Uterus (tissue), 4 donors: ENCODE results near the gene TRAF5. TPM values are rescaled to one million over a fixed set of nuclear protein-coding genes. Genes with fewer than 3 reads are reported as not detected.

Experiments
- DNase-seq, 2 donors: peaks; one replicate each; pipeline ENCODE4 v3.0.0-alpha.2; 2019 to 2020
- H3K27ac ChIP-seq, 2 donors: fragments of 200-600 bp; sonication (generic); 1 replicate in 1 of 2; 2 replicates in 1 of 2; pipeline ENCODE4 v1.5.1; 2016 to 2018
- H3K27me3 ChIP-seq, 2 donors: fragments of 200-600 bp; sonication (generic); one replicate each; pipeline ENCODE4 v1.5.1; 2018 to 2019; ENCODE audit warnings: control low read depth in 1 of 2
- H3K36me3 ChIP-seq, 2 donors: fragments of 200-600 bp; sonication (generic); one replicate each; pipeline ENCODE4 v1.5.1; 2019; ENCODE audit warnings: control low read depth in 1 of 2
- H3K4me1 ChIP-seq, 2 donors: fragments of 200-600 bp; sonication (generic); one replicate each; pipeline ENCODE4 v1.5.1; 2018 to 2019; ENCODE audit warnings: control low read depth in 1 of 2
- H3K4me3 ChIP-seq, 2 donors: fragments of 200-600 bp; sonication (generic); 1 replicate in 1 of 2; 2 replicates in 1 of 2; pipeline ENCODE4 v1.5.1; 2018 to 2019; ENCODE audit warnings: mild to moderate bottlenecking in 1 of 2
- H3K9me3 ChIP-seq, 2 donors: fragments of 200-600 bp; sonication (generic); one replicate each; pipeline ENCODE4 v1.5.1; 2019; ENCODE audit warnings: control low read depth in 1 of 2
- CTCF ChIP-seq, 4 experiments: fragments of 200-600 bp in 2 of 4; fragments of 450-650 bp in 2 of 4; sonication (generic) in 2 of 4; IDR thresholded peaks; one replicate each; pipeline ENCODE4 v1.5.1; 2016 to 2019; ENCODE audit warnings: antibody characterized with exemption in 4 of 4, mild to moderate bottlenecking in 2 of 4, moderate library complexity in 1 of 4
- POLR2A ChIP-seq, 2 donors: fragments of 450-650 bp; IDR thresholded peaks; one replicate each; pipeline ENCODE4 v1.6.1; 2016; ENCODE audit warnings: antibody characterized with exemption in 2 of 2, mild to moderate bottlenecking in 1 of 2, moderate library complexity in 1 of 2
- intact Hi-C: fragments of 100-400 bp; cut with DNase I; formaldehyde crosslinking; loops from one replicate; pipeline ENCODE4 v1.15.1; 2023; ENCODE audit warnings: low total_unique reads
- total RNA-seq, 4 donors: library from RNA; depleted of rRNA in 3 of 4; stranded (reverse); fragments of >200 nt in 3 of 4; gene quantifications; one replicate each; pipeline versions ENCODE4 v1.1.0 to v1.2.4, GENCODE V29; 2014 to 2023
- donor health status: DM: yes; HTN: yes; CAD: no.

The TRAF5 gene
- total RNA-seq, 4 donors from 2014 or later: 17.1 to 98.6 (median 53.3) TPM

DNA sequence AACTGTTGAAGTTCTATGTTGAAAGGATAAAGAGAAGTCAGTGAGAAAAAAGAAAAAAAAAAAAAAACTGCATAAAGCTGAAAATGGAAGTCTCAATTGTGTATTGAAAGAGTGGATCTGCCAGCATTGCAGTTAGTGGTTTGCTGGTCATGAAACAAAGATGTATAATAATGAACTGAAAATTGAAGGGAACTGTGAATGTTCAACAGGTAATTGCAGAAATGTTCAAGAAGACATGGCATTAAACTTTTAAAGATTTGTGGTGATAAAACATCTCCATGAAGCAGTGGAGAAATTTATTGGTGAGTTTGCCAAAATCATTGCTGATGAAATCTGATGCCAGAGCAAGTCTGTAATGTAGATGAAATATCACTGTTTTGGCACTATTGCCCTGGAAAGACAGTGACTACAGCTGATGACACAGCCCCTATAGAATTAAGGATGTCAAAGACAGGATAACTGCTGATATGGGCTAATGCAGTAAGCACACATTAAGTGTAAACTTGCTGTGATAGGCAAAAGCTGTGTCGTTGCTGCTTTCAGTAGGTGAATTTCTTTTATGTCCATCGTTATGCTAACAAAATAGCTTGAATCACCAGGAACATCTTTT, 94.3 kb downstream of the TRAF5 start:
- Histone ChIP-seq H3K4me3 (no peak overlapping the region), H3K4me1 (no peaks in the 10 kb centered on the region), H3K27me3 (no peaks in the 10 kb centered on the region)

DNA sequence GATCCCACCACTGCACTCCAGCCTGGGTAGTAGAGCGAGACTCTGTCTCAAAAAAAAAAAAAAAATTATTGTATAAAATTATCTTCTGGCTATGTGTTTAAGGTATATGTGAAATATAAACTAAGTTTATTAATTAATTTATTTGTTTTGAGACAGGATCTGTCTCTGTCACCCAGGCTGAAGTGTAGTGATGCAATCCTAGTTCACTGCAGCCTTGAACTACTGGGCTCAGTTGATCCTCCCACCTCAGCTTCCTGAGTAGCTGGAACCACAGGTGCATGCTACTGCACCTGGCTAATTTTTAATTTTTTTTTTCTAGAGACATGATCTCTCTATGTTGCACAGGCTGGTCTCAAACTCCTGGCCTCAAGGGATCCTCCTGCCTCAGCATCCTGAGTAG, 97.4 kb downstream of the TRAF5 start:
- intact Hi-C loops: no loop called here
- Histone ChIP-seq H3K4me3 (no peak overlapping the region), H3K9me3 (no peaks in the 10 kb centered on the region), H3K4me1 (no peaks in the 10 kb centered on the region), H3K27ac (no peak overlapping the region), H3K27me3 (no peaks in the 10 kb centered on the region), H3K36me3 (no peaks in the 10 kb centered on the region)
- DNase-seq: no peak
- TF ChIP-seq CTCF (IDR thresholded peaks at IDR 0.05): no peak
- TF ChIP-seq POLR2A (IDR thresholded peaks at IDR 0.05): no peak

More for the DNA sequence above, 94.3 kb downstream of the TRAF5 start:
- no peak for DNase-seq
- H3K36me3 ChIP-seq: no peaks in the 10 kb centered on the region
- TF ChIP-seq POLR2A (IDR thresholded peaks at IDR 0.05) (no peak), CTCF (IDR thresholded peaks at IDR 0.05) (no peak)
- intact Hi-C loops: no loop called here
- no peaks in the 10 kb centered on the region for H3K9me3 ChIP-seq
- H3K27ac ChIP-seq: no peak overlapping the region

Other genes with a start within 250 kb of the TRAF5 start
- gene KCNH1, start 192.7 kb upstream of the TRAF5 start, total RNA-seq: 1 to 10 TPM in 2 of 4 donors, not detected in 2; 1.1 to 1.5 TPM
- gene RCOR3, start 67.5 kb upstream of the TRAF5 start, total RNA-seq: 10 to 100 TPM; 26.1 to 88.5 (median 39.8) TPM
- under 1 TPM in 1 of 4 donors, not detected in 3; 0.21 TPM for gene RD3, start 165.3 kb downstream of the TRAF5 start, total RNA-seq